Retinal pigment epithelial cell (primary cell): ENCODE results near the gene TTC9B.

Source experiments
- DNase-seq: peaks from one replicate; pipeline ENCODE4 v3.0.0-alpha.2; 2010; ENCODE audit warnings: low read depth
- H3K4me3 ChIP-seq: 2 replicates; pipeline ENCODE4 v1.5.1; 2011; ENCODE audit warnings: mild to moderate bottlenecking, low read length, control low read depth, moderate library complexity
- TF ChIP-seq, protein P1 (sequence below): conservative IDR thresholded peaks from 2 replicates; pipeline ENCODE4 v1.5.1; 2011; ENCODE audit warnings: low read depth, low read length, control low read depth, inconsistent platforms

Gene TTC9B

GRCh38 chr19:40242480-40242879, 24.3 kb upstream of the TTC9B start:
- H3K4me3 ChIP-seq = no peak overlapping the region
- DNase-seq = no peak
- TF ChIP-seq, protein P1, sequence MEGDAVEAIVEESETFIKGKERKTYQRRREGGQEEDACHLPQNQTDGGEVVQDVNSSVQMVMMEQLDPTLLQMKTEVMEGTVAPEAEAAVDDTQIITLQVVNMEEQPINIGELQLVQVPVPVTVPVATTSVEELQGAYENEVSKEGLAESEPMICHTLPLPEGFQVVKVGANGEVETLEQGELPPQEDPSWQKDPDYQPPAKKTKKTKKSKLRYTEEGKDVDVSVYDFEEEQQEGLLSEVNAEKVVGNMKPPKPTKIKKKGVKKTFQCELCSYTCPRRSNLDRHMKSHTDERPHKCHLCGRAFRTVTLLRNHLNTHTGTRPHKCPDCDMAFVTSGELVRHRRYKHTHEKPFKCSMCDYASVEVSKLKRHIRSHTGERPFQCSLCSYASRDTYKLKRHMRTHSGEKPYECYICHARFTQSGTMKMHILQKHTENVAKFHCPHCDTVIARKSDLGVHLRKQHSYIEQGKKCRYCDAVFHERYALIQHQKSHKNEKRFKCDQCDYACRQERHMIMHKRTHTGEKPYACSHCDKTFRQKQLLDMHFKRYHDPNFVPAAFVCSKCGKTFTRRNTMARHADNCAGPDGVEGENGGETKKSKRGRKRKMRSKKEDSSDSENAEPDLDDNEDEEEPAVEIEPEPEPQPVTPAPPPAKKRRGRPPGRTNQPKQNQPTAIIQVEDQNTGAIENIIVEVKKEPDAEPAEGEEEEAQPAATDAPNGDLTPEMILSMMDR = no peak

GRCh38 chr19:40241809-40242384, 23.7 kb upstream of the TTC9B start:
- no peak overlapping the region for H3K4me3 ChIP-seq
- TF ChIP-seq, protein P1 = no peak
- DNase-seq = no peak

DNA sequence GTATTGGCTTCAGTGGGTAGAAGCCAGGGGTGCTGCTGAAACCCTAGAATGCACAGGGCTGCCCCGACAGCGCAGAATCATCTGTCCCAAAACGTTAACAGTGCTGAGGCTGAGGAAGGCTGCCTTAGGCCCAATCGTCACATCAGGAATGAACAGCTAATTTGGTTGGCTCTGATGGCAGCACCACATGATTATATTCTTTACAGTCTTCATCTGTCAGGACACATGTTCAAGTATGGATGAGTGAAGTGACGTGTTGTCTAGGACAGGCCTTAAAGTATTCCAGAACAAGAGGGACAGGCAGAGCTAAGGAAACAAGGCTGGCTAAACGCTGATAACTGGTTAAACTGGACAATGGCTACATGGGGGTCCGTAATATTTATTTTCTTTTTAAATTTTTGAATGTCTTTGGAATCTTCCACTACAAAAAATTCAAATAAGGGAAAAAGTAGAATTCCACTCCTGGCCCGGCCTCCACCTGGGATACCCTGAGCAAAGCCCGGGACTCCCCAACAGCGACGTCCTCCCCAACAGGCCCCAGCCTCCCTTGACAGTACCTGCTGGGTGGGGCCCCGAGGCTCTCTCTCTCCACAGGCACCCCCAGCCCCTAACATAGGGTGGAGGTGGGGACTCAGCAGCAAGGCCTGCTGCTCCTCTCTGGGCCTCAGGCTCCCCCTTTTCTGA, 23.1 kb upstream of the TTC9B start:
- DNase-seq = no peak
- H3K4me3 ChIP-seq = no peak overlapping the region
- TF ChIP-seq, protein P1 = no peak

DNA sequence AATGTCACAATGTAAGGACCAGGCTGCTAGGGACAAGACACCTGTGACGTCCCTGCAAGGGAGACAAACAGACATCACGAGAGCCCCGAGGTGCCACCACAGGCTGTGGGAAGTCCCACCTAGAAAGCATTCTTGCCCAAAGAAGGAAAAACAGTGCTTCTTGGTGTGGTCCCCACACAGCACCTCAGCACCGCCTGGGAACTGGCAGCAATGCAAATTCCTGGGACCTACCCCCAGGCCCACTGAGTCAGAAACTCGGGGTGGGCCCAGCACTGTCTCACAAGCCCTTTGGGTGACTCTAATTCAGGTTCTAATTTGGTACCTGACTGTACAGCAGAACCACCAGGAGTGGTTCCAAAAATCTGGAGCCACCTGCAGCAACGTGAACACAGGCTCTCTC, 22.1 kb upstream of the TTC9B start:
- TF ChIP-seq, protein P1 = no peak
- DNase-seq = no peak
- H3K4me3 ChIP-seq = no peak overlapping the region

DNA sequence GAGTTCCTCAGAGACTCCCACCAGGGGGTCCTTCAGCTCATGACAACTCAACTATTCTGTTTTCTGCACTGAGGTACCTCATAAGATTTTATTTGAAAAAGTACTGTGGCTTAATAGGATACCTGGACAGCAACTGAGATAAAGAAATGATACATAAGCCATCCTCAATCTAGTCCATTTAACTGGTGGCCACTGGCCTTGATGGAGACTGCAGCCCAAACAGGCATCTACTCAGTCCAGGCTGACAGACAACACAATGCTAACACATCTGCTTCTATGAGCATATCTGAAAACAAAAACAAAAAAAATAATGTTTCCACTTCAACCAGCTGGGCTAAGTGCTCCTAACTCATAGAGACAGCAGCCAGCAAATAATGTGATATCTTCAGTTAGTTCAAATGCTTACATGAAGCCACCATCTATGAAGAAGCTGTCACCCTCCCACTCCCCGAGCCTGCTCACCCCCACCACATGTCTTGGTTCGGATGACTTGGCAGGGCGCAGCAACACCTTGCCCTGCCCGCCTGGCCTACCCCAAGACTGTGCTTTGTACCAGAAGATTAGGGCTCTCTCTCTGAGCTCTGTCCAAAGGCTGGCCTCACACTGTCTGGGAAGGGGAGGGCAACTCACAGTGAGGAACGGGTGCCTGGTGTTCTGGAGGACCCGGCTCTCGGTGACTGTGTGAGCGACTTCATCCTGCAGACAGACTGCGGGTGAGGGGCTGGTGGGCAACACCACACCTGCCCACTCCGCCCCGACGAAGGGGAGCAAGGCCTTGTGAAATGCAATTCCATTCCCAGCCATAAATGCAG, 21.4 kb upstream of the TTC9B start:
- no peak for DNase-seq
- H3K4me3 ChIP-seq = no peak overlapping the region
- TF ChIP-seq, protein P1 = no peak

DNA sequence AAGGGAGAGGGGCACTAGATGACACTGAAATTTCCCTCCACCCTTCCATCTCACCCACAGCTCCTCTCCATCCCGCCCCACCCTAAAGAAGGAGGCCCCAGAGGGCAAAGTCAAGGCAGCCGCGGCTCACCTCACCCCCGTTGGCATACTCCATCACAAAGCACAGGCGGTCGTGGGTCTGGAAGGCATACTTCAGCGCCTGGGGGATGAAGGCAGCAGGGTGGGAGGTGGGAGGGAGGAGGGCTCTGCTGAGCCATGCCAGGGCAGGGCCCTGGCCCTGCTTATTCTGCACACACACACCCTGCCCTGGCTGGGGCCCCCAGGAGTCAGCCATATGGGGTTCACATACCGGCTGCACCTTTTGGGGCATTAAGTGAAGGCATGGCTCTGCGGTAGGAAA, 20.6 kb upstream of the TTC9B start:
- DNase-seq = no peak
- TF ChIP-seq, protein P1 = no peak
- no peak overlapping the region for H3K4me3 ChIP-seq
